Stimulated activated naive CD8-positive, alpha-beta T cell treated with anti-CD3 and anti-CD28 coated beads, Interleukin-15, Interleukin-2, amounts not matched to agents 100 U/mL and 50 U/mL, for 24 hours (primary cell): Measurements from ENCODE around the gene PAPLN.
"Not testable (repeated sequence)": the region's sequence is repeated elsewhere in the genome, so short reads cannot be mapped to it uniquely, and the experiment has no call there.

Source experiments
- ATAC-seq: fragments of 150-1000 bp; cut with Tn5 transposase; one replicate; pipeline ENCODE4 v1.10.0; 2021
- DNase-seq: peaks from one replicate; pipeline ENCODE4 v3.0.0; 2021

The PAPLN gene

GRCh38 chr14:73237219-73237785 is at the start of gene PAPLN:
Gene PAPLN, plus strand, starts transcription at chr14:73237506. Its CDS starts 2,273 bp downstream, at chr14:73239779.
- ATAC-seq (peak; percentile 25), DNase-seq (no peak)

- no peak for DNase-seq
- no peak for ATAC-seq
Measured at GRCh38 chr14:73188501-73188911, 48.8 kb upstream of the PAPLN start.

DNA sequence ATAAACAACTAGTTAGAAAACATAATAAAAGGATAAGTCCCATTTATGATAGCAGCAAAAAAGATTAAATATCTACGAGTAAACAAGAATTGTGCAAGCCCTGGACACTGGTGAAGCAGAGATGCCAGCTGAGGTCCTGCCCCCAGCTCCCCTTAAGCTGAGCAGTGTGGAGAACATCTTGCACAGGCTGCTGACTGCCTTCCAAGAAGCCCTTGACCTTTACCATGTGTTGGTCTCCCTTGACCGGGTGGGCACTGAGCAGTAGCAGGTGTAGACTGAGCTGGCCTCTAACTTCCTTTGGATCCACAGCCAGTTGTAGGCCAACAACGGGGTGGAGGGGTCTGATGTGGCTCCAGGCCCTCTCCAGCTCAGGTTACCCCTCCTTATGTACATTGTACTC is 47.7 kb upstream of the PAPLN start:
- no peak for DNase-seq
- ATAC-seq: no peak

DNA sequence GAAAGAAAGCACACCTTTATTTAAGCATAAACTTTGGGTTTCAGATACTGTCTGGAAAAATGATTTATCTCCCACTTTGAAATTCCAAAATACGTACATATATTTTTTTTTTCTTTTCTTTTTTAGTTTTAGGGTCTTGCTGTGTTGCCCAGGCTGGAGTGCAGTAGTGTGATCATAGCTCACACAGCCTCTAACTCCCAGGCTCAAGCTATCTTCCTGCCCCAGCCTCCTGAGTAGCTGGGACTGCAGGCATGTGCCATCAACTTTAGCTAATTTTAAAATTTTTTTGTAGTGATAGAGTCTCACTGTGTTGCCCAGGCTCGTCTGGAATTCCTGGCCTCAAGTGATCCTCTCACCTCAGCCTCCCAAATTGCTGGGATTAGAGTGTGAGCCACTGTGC is 45.9 kb upstream of the PAPLN start:
- ATAC-seq (no peak), DNase-seq (no peak)

DNA sequence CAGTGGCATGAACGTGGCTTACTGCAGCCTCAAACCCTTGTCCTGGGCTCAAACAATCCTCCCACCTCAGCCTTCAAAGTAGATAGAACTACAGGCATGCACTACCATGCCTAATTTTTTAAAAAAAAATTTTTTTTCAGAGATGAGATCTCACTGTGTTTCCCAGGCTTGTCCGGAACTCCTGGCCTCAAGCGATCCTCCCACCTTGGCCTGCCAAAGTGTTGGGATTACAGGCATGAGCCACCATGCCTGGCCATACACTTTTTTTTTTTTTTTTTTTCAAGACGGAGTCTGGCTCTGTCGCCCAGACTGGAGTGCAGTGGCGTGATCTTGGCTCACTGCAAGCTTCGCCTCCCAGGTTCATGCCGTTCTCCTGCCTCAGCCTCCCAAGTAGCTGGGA is 43.0 kb upstream of the PAPLN start:
- ATAC-seq, DNase-seq: not testable (repeated sequence)

DNA sequence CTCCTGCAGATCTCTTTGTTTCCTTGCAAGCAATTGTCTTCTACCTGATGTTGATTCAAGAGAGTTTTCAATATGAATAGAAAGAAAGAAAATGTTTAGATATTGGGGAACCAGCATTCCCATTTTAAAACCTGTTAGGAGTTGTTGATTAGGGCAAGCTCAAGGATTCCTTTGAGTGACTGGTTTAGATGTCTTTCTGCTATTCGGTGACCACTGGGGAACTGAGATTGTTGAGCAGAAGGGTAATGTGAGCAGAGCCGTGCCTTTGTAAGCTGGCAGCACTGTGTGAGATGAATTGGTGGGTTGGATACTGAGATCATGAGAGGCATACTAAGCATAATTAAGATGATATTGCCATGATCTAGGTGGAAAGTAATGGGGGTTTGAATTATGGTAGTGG is 39.1 kb upstream of the PAPLN start:
- no peak for DNase-seq
- ATAC-seq: no peak

GRCh38 chr14:73203527-73203926 is 33.8 kb upstream of the PAPLN start:
- ATAC-seq (no peak), DNase-seq (no peak)

DNA sequence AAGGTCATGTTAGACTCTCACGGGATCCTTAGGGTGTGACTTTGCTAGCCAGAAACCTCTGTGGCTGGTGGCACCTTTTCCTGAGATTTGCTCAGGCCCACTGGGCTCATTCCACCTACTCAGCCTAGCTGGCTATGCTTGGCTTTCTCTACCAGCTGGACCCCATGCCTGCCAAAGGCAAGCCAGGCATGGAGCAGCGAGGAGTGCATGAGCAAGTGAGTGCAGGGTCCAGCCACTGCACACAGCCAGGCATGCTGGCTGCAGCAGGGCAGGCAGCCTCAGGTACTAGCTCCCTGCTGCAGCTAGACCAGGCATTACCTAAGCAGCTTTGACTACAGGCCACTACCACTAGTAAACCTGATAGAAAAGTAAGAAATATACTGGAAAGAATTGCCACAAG is 29.7 kb upstream of the PAPLN start:
- no peak for ATAC-seq
- DNase-seq: no peak

- no peak for DNase-seq
- no peak for ATAC-seq
Measured at GRCh38 chr14:73208390-73208789, 28.9 kb upstream of the PAPLN start.

- ATAC-seq: no peak
Measured at GRCh38 chr14:73208846-73209245, 28.5 kb upstream of the PAPLN start.

DNA sequence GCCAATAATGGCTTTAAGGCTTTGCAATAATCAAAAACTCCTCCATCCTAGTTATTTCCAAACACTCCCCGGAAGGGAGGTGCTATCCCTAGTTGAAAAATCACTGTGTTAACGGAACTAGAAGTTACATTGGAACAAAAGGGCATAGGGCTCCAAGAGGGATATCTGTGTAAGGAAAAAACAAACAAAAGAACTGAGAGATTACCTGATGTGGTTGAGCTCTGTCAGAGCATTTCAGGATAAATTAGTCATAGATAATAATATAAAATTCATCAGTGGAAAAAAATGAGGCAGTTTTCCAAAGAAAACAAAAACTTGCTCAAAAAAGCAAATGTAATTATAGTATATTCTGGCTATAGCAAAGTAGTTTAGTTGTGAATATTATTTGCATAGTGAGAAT is 27.4 kb upstream of the PAPLN start:
- ATAC-seq: no peak
- DNase-seq: no peak

More at GRCh38 chr14:73208846-73209245, 28.5 kb upstream of the PAPLN start:
- no peak for DNase-seq

DNA sequence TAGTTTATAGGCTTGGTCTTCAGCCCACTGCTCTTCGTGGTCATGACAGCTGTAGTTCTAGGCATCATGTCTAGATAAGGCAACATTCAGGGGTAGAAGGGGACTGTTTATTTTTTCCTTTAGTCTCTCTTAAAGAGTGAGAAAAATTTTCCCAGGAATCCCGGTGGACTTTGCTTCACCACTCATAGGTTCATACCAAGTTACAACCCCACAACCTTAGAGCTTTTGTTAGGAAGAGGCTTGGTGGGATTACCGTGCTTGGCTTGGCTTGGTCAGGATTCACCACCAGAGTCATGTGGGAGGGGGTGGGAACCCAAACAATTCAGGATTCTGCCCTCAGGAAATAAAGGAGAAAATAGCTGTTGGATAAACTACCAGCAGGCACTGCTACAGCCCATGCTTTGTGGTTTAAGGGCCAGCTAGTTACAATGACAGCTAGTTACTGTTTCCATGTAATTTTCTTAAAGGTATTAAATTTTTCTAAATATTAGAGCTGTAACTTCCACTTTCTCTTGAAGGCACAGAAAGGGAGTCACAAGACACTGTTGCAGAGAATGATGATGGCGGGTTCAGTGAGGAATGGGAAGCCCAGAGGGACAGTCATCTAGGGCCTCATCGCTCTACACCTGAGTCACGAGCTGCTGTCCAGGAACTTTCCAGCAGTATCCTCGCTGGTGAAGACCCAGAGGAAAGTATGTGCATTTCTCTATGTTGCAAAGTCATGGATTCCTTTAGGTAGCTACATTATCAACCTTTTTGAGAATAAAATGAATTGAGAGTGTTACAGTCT is 25.9 kb upstream of the PAPLN start:
- ATAC-seq (no peak), DNase-seq (no peak)

DNA sequence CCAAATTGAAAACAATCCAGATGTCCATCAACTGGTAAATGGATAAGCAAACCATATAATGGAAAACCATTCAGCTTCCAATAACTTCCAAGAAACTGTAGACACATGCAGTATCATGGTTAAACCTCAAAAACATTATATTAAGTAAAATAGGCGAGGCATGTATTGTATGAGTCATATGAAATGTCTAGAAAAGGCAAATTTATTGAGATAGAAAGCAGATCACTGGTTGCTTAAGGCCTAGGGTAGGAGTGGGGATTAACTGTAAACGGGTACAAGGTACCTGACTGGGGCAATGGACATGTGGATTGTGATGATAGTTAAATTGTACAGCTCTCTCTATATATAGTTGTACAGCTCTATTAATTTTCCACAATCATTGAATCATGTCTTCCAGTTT is 21.3 kb upstream of the PAPLN start:
- DNase-seq (no peak), ATAC-seq (no peak)

DNA sequence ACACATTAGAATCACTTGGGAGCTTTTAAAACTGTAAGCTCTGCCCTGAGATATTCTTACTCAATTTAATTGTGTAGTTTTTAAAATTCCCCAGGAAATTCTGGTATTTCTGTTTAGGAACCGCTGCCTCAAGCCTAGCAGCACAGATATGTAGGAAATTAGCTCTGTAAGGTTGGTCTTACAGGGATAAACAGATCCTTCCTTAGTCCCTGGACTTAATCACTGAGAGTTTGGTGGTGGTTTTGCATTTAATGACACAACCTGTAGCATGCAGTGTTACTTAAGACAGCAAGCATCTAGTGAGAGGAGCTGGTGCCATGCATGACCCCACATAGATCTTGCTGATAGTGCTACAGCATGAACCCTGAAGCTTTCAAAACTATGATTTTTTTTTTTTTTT is 19.9 kb upstream of the PAPLN start:
- ATAC-seq: no peak

DNA sequence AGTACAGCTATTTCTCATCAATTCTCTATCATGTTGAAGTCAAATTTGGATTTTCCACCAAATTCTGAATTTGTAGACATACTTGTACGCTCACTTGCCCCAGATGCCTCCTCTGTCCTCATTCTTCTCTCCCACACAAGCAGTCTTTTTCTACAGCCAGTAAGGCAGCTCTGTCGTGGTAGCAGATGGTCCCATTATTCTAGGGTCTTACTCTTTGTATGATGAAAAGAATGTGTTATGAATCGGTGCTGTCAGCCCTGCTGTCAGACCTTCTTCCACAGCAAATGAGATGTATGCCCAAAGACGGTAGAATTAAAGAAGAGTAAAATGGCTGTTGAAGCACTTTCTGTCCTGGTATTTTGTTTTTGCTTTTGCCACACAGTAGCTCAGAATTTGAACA is 17.2 kb upstream of the PAPLN start:
- ATAC-seq (no peak), DNase-seq (no peak)

More for the DNA sequence above, 19.9 kb upstream of the PAPLN start:
- DNase-seq: no peak

- DNase-seq (no peak), ATAC-seq (no peak)
Measured at GRCh38 chr14:73220634-73221033, 16.7 kb upstream of the PAPLN start.

GRCh38 chr14:73221945-73222344 is 15.4 kb upstream of the PAPLN start:
- ATAC-seq: no peak
- no peak for DNase-seq

DNA sequence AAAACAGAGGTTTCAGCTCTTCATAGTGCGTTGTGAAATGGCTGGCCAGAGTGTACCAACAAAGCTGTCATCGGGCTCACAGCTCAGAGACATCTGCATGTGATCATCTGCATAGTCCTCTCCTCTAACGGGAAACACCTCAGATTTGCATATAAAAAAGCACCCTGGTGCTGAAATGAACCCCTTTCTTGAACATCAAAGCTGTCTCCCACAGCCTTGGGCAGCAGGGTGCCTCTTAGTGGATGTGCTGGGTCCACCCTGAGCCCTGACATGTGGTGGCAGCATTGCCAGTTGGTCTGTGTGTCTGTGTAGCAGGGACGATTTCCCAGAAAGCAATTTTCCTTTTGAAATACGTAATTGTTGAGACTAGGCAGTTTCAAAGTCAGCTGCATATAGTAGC is 14.3 kb upstream of the PAPLN start:
- DNase-seq (no peak), ATAC-seq (peak; percentile 52)

DNA sequence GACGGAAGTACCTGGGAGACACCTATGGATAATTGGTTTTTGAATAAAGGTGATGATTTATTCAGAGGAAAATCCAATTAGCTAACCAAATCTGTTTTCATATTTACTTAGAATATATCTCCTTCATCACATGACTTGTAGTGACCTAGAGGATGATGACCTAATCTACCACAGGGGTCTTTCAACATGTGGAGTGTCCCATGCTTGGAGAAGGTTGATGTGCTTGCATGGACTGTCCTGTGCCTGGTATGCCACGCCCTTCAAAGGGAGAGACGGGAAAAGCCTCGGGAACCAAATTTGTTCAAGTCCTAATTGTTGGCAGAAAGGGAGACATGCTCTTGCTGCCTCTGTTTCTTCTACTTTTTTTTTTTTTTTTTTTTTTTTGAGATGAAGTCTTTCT is 11.8 kb upstream of the PAPLN start:
- DNase-seq: no peak
- no peak for ATAC-seq

DNA sequence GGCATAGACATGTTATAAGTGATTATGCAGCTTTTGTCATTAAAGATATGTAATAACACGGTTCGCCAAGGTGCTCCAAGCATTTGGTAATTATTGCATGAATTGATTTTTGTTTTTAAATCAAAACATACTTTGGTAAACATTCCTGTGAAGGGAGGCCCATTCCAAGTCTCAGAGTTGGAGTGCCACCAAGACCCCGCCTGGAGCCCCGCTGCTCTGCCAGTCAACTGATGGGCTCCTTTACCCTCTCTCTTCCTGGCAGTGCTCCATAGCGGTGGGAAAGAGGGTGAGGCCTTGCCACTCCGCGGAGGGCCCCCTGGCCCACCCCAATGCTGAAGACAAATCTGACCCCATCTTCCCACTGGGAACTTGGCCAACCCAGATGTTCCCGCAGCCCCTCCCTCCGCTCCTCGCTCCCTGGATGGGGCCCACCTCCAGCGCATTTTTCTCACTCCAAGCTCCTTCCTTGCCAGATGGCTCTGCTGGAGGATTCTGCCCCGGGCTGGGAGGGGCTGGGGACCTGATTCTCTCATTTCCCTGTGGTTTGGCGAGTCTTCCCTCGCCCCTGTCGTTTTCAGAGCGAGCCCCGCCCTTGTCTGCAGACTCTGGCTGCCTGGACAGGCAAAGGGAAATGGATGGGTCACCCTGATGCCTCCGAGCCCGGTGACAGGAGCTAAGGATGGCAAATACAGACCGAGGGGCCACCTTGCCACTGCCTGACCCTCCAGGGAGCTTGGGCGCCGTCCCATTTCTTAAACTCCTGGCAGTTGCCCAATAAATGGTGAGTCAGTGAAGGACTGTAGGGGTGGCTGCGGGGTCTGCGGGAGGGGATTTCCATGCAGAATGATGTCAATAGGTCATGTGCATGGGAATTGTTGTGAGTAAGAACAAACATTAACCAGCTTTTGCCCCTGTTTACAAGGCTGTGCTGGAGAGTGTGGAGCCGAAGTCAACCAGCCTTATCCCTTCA is 9.2 kb upstream of the PAPLN start:
- no peak for ATAC-seq
- no peak for DNase-seq

GRCh38 chr14:73230051-73230450 is 7.3 kb upstream of the PAPLN start:
- ATAC-seq (no peak), DNase-seq (no peak)

DNA sequence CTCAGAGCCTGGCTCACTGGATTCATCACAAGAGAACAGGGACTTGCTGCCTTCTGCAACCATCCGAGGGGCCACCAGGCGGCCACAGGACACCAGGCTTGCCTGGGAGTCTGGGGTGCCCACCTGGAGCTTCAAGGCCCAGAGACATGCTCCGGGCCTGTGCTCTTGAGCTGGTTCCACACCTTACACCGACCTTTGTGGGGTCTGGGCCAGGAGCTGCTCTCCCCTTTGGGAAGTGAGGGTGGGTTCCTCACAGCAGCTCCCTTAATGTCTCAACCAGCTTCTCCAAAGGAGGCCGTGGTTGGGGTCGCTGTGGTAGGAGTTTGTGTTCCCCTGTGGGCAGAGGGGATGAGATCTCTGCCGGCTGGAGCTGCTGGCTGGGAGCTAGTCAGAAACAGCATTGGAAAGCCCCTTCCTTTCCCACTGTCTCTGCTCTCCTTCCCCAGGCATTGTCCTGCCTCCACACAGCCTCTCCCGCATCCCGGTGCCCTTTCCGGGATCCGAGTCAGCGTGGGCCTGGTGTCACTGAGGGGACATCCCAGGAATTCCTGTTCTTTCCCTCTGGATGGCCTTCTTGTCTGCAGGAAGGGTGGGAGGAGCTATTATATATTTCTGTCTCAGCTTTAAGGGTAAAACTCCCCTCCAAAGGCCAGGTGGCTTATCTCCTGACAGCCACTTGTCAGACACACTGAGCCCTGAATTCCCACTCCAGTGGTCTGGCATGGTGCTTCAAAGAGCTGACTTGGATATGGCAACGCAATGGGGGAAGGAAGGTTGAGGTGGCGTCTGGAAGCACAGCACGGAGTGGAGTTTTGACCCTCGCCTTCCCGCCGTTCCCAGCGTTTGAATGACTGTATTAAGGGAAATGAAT is 5.1 kb upstream of the PAPLN start:
- DNase-seq: no peak
- ATAC-seq: peak; percentile 37
